SU-DHL-6 (cell line): ENCODE results near the gene EYA3.

ENCODE experiments used
- EZH2phosphoT487 ChIP-seq: fragments of 200-600 bp; sonication (generic), shearing (Covaris generic); conservative IDR thresholded peaks from 2 replicates; pipeline ENCODE4 v1.6.1; 2018; ENCODE audit warnings: mild to moderate bottlenecking, antibody characterized with exemption, low read length, moderate library complexity, mixed read lengths
- TF ChIP-seq, protein P1 (sequence below): fragments of 200-600 bp; sonication (generic); IDR thresholded peaks from one replicate; pipeline ENCODE4 v1.5.1; 2017; ENCODE audit warnings: antibody characterized with exemption, mild to moderate bottlenecking, low read length, moderate library complexity; ENCODE audit not compliant: insufficient read depth, poor library complexity, severe bottlenecking

- TF ChIP-seq, protein P1, sequence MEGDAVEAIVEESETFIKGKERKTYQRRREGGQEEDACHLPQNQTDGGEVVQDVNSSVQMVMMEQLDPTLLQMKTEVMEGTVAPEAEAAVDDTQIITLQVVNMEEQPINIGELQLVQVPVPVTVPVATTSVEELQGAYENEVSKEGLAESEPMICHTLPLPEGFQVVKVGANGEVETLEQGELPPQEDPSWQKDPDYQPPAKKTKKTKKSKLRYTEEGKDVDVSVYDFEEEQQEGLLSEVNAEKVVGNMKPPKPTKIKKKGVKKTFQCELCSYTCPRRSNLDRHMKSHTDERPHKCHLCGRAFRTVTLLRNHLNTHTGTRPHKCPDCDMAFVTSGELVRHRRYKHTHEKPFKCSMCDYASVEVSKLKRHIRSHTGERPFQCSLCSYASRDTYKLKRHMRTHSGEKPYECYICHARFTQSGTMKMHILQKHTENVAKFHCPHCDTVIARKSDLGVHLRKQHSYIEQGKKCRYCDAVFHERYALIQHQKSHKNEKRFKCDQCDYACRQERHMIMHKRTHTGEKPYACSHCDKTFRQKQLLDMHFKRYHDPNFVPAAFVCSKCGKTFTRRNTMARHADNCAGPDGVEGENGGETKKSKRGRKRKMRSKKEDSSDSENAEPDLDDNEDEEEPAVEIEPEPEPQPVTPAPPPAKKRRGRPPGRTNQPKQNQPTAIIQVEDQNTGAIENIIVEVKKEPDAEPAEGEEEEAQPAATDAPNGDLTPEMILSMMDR = no peak
- TF ChIP-seq EZH2phosphoT487 = no peak
These were observed 10.1 kb downstream of the EYA3 start for GRCh38 chr1:28078262-28078661.
